GF-D8 (cell line): ENCODE results near the gene NLRP5.
"Not testable (repeated sequence)": the region's sequence is repeated elsewhere in the genome, so short reads cannot be mapped to it uniquely, and the experiment has no call there.

Experiments
- DNase-seq: peaks from one replicate; lab custom pipeline; 2025; lab: John Stamatoyannopoulos, UW

NLRP5 gene

GRCh38 chr19:56076498-56076897 lies 89.9 kb downstream of the NLRP5 start:
- no peak for DNase-seq

GRCh38 chr19:56079609-56080008 lies 93.0 kb downstream of the NLRP5 start:
- DNase-seq = no peak

GRCh38 chr19:56080669-56081401 lies 94.3 kb downstream of the NLRP5 start:
- DNase-seq = no peak

DNA sequence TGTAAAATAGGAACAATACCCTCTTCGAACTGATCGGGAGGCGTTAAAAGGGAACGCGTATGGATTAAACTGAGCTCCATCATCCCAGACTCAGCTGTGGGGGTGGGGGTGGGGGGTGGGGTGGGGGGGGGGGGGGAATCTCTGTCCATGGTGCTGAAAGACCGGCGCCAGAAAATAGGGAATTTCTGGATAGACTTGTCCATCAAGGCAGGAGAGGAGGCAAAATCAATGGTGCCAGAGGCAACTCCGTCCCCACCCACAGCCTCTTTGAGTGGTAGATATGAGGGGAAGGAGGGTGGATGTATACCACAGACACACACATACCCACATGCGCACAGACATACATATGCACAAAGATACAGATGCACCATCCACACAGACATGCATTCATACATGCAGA lies 97.1 kb downstream of the NLRP5 start:
- DNase-seq = no peak

- no peak for DNase-seq
Measured at GRCh38 chr19:56084835-56085536, 98.4 kb downstream of the NLRP5 start.

DNA sequence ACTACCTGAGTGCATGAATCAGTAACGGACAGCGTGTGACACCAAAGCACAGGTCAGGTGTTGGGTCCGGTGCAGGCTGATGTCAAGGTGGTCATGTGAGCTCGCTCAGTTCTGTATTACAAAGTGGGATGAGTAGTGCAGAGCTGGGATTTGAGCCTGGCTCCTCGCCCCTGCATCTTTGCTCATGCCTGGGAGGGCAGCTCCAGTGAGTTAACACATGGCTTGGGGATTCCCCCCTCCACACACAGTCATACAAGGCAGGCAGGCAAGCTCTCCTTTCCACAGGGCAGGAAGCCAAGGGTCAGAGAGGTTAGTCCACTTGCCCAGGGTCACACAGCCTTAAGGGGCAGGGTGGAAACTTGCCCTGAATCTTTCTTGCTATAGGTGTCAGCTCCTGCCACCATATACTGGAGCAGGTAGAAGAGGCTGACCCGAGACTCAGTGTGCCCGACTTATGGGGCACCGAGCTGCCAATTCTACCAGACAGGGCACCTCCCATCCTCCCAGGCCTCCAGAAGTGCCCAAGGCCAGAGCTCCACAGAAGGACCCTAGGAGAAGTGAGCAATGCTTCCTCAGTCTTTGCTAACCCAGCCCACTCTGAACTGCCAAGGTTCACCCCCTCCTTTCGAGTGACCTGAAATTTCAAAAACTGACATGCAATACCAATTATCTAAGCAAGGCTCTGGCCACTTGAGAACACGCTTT lies 99.1 kb downstream of the NLRP5 start:
- DNase-seq = no peak

DNA sequence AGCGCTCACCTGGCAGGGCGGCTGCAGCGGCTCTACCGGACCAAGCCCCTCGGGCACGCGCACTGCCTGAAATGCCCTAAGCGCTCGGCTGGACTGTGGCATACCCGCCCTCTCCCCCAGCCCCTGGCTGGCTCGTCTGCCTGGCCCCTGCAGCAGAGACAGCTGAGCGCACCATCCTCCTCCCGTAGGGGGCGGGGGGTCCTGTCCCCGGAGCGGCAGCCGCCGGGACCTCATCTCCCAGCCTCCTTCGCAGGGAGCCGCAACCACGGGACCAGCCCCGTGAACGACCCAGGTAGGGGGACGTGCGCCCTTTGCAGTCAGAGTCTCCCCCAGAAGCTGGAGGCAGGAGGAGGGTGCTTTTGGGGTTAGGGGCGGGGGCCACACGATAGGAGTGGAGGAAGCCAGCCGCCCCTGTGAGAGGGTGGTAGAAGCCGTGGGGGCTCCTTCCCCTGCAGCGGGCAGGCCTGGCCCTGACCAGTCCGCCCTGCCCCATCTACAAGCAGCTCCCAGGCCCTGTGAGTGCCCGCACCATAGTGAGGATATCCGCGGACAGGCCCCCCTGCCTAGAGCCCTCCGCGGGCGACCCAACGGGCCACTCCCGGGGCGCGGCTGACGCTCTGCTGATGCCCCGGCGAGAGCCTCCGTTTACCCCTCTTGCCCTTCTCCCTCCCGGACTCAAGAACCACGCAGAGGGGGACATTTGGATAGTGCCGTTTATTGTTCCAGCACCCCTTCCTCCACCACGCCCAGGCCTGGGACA lies 100.3 kb downstream of the NLRP5 start:
- no peak for DNase-seq

DNA sequence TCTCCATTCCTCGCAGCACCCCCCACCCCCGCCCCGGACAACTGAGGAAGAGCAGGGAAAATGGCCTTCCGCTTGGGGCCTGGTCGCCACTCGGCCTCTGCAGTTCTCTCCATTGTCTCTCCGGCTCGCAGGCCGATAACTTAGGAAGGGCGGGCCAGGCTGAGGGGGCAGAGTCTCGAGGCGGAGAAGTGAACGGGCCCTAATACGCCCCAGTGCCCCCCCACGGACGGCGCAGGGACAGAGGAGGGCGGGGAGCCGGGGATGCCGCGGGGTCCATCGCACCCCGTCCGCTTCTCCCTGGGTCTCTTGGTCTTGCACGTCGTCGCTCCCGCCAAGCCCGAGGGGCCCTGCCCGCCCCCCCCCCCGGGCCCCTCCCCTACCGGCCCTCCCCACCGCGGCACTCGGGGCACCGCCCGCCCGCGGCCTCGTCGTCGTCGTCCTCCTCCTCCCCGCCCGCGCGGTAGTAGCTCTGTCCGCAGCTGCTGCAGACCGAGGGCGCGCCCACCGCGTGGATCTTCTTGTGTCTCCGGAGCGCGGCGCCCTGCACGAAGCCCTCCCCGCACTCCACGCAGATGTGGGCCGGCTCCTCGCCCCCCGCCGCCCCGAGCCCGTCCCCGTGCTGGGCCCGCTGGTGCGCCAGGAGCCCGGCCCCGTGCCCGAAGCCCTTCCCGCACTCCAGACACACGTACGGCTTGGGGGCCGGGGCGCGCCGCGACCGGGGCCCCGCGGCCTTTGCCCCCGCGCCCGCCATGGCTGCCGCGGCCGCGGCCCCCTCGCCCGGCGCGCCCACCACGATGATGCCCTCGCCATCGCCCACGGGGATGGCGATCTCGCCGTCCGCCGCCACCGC lies 101.3 kb downstream of the NLRP5 start:
- DNase-seq = no peak

DNA sequence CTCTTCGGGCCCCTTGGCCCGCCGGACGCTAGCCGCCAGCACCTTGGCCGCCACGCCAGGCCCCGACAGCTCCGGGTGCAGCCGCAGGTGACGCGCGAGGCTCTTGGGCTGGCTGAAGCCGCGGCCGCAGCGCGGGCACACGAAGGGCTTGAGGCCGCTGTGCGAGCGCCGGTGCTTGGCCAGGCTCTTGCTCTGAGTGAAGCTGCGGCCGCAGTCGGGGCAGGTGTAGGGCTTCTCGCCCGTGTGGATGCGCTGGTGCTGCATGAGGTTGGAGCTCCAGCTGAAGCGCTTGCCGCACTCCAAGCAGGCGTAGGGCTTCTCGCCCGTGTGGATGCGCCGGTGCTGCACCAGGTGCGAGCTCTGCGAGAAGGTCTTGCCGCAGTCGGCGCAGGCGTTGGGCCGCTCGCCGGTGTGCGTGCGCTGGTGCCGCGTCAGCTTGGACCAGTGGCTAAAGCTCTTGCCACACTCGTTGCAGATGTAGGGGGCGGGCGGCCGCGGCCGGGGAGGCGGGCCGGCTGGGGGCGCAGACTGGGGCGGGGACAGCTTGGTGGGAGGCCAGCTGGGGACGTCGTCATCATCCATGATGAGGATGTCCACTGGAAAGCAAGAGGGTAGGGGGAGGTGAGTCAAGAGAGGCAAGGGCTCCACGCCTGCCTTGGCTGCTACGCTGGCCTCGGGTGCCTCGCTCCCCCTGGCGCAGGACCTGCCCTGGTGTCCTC lies 102.1 kb downstream of the NLRP5 start:
- no peak for DNase-seq

GRCh38 chr19:56089344-56089743 lies 102.8 kb downstream of the NLRP5 start:
- no peak for DNase-seq

DNA sequence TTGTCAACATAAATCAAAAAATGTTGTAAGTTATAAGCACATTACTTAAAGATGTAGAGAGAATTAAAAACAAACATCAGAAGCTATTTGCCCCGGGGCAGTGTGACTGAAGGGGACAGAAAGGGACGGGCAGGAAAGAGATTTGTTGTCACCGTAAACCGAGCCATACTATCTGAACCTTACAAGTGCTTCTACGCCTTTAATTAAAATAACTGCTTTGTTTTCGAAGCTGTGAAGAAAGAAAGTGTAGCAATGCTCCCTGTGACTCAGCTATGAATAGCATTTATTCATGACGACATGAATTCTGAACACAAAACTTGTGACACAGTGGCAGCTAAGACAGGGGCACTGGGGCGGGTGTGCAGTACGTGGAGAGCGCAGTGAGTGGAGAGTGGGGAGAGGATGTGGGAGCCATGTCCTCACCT lies 104.5 kb downstream of the NLRP5 start:
- DNase-seq = no peak

- DNase-seq = no peak
Measured at GRCh38 chr19:56091751-56092546, 105.4 kb downstream of the NLRP5 start.

- DNase-seq = no peak
Measured at GRCh38 chr19:56092685-56093631, 106.4 kb downstream of the NLRP5 start.

DNA sequence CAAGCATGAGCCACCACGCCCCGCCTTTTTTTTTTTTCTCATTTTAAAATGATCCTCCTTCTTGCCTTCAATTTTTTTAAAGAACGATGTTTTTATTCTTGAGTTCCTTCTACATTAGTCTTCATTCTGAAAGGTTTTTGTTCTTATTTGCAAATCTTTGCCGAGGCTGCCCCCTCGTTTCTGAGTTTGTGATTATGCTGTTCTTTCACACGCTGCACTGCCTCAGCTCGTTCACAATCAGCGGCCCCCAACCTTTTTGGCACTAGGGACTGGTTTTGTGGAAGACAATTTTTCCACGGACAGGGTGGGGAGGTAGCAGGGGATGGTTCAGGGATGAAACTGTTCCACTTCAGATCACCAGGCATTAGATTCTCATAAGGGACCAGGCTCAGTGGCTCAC lies 107.9 kb downstream of the NLRP5 start:
- DNase-seq = no peak

GRCh38 chr19:56096665-56097064 lies 110.1 kb downstream of the NLRP5 start:
- DNase-seq = no peak

DNA sequence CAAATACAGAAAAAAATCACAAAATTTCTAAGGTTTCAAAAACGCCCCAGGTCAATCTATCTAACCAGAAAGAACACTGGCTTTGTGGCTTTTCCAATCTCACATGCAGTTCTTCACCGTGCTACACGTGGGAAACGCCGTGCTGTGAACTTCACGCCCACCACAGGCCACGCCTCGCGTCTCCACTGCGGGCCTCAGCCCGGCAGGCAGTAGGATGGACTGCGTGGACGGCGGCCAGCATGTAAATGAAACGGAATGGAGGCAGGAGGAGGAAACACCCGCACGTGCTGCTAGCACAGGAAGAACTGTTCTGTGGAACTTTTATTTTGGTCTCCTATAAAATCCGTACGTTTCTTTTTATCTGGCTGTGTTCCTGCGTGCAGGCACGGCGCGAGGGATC lies 110.7 kb downstream of the NLRP5 start:
- no peak for DNase-seq

DNA sequence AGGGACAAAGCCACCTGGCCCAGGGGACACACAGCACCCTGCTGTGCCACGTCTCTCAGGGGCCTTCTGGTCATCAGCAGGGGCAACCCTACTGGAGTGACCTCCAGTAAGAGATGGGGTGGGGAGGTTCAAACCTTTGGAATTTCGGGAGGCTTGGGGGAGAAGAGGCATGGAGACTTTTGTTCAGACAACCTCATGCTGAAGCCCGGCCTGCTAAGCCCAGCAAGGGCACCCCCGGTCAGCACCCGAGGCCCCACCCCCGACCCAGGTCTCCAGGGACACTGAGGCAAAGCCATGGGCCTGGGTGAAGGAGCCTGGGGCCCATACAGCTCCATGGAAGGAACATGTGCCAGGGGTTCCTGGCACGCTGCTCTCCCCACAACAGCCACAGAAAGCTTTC lies 111.2 kb downstream of the NLRP5 start:
- DNase-seq = no peak

- DNase-seq = not testable (repeated sequence)
Measured at GRCh38 chr19:56098237-56098636, 111.7 kb downstream of the NLRP5 start.
